Esophagus muscularis mucosa (tissue), 4 donors: ENCODE data around the gene ZNRF4. TPM values are rescaled to one million over a fixed set of nuclear protein-coding genes. Genes with fewer than 3 reads are reported as not detected.

Experiments
- DNase-seq: peaks from one replicate; pipeline ENCODE4 v3.0.0-alpha.2; 2017; ENCODE audit errors: extremely low spot score
- H3K27ac ChIP-seq, 4 donors: fragments of 200-600 bp; sonication (generic); replicated peaks in 1 of 4; 1 replicate in 3 of 4; 2 replicates in 1 of 4; pipeline ENCODE4 v1.5.1; 2016 to 2019; ENCODE audit warnings: mild to moderate bottlenecking in 1 of 4
- H3K27me3 ChIP-seq, 4 donors: fragments of 200-600 bp; sonication (generic); one replicate each; pipeline versions ENCODE4 v1.5.1 to v1.6.0; 2016 to 2019
- H3K36me3 ChIP-seq, 4 donors: fragments of 200-600 bp; sonication (generic); one replicate each; pipeline ENCODE4 v1.5.1; 2016 to 2019
- H3K4me1 ChIP-seq, 4 donors: fragments of 200-600 bp; sonication (generic); one replicate each; pipeline ENCODE4 v1.5.1; 2016 to 2019
- H3K4me3 ChIP-seq, 4 donors: fragments of 200-600 bp; sonication (generic); 1 replicate in 2 of 4; 2 replicates in 2 of 4; pipeline ENCODE4 v1.5.1; 2016 to 2019; ENCODE audit warnings: mild to moderate bottlenecking in 4 of 4, moderate library complexity in 1 of 4
- H3K9me3 ChIP-seq, 4 donors: fragments of 200-600 bp; sonication (generic); 1 replicate in 3 of 4; 2 replicates in 1 of 4; pipeline ENCODE4 v1.5.1; 2016 to 2019
- EP300 ChIP-seq: sonication (generic); formaldehyde crosslinking; IDR thresholded peaks from one replicate; pipeline ENCODE4 v1.6.1; 2017; ENCODE audit warnings: antibody characterized with exemption
- POLR2A ChIP-seq: fragments of 450-650 bp; IDR thresholded peaks from one replicate; pipeline ENCODE4 v1.6.1; 2017; ENCODE audit warnings: antibody characterized with exemption, moderate library complexity, mild to moderate bottlenecking, low read depth
- POLR2AphosphoS5 ChIP-seq, 2 donors: sonication (generic); formaldehyde crosslinking; IDR thresholded peaks; one replicate each; pipeline ENCODE4 v1.6.1; 2017; ENCODE audit warnings: antibody characterized with exemption in 2 of 2
- WGBS: methylation state at CpG from one replicate; pipeline ENCODE4 v1.1.5; 2018; 5-methylcytosine and 5-hydroxymethylcytosine counted together
- intact Hi-C: fragments of 100-400 bp; cut with DNase I; formaldehyde crosslinking; loops from one replicate; pipeline ENCODE4 v1.15.1; 2023
- total RNA-seq, 4 donors: library from RNA; depleted of rRNA; stranded (reverse); fragments of >200 nt; gene quantifications; one replicate each; pipeline versions ENCODE4 v1.1.0 to v1.2.1, GENCODE V29; 2016
- TF ChIP-seq, protein P1 (sequence below), 3 experiments: fragments of 200-600 bp in 2 of 3; fragments of 450-650 bp in 1 of 3; sonication (generic) in 2 of 3; IDR thresholded peaks; one replicate each; pipeline ENCODE4 v1.5.1; 2017 to 2019; ENCODE audit warnings: antibody characterized with exemption in 3 of 3, mild to moderate bottlenecking in 2 of 3, moderate library complexity in 1 of 3

The ZNRF4 gene
- total RNA-seq, 4 donors from 2014 or later = not detected

GRCh38 chr19:5447700-5448311 lies 7.4 kb upstream of the ZNRF4 start:
- no peak for DNase-seq
- no peak overlapping the region for H3K27ac ChIP-seq
- H3K9me3 ChIP-seq = peaks cover 0 to under 1% (median 0%) of the 10 kb centered on the region in 4 donors
- intact Hi-C loops = no loop called here
- no peak overlapping the region for H3K4me3 ChIP-seq
- H3K4me1 ChIP-seq = no peaks in the 10 kb centered on the region
- H3K36me3 ChIP-seq = no peaks in the 10 kb centered on the region
- WGBS = 42% methylated on average over 15 of the region's 15 CpGs
- no peak for TF ChIP-seq POLR2AphosphoS5 (IDR thresholded peaks at IDR 0.05)
- no peak for TF ChIP-seq EP300
- TF ChIP-seq POLR2A = no peak
- TF ChIP-seq, protein P1, sequence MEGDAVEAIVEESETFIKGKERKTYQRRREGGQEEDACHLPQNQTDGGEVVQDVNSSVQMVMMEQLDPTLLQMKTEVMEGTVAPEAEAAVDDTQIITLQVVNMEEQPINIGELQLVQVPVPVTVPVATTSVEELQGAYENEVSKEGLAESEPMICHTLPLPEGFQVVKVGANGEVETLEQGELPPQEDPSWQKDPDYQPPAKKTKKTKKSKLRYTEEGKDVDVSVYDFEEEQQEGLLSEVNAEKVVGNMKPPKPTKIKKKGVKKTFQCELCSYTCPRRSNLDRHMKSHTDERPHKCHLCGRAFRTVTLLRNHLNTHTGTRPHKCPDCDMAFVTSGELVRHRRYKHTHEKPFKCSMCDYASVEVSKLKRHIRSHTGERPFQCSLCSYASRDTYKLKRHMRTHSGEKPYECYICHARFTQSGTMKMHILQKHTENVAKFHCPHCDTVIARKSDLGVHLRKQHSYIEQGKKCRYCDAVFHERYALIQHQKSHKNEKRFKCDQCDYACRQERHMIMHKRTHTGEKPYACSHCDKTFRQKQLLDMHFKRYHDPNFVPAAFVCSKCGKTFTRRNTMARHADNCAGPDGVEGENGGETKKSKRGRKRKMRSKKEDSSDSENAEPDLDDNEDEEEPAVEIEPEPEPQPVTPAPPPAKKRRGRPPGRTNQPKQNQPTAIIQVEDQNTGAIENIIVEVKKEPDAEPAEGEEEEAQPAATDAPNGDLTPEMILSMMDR (IDR thresholded peaks at IDR 0.05) = no peak
- peaks cover 0 to 81% (median 0%) of the 10 kb centered on the region in 4 donors for H3K27me3 ChIP-seq

DNA sequence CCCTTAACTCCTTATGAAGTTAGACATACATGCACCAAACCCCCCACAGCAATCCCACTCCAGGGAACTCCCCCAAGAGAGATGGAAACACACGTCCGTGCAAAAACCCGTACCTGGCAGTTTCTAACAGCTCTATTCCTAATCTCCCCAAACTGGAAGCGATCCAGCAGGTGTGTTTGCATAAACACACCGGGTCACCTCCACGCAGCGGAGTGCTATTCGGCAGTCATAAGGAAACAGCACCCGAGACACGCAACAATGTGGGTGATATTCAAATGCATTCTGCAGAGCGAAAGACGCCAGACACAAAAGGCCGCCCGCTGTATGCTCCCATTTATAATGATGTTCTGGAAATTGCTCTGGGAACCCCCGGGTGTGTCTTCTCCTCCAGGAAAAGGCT lies 6.8 kb upstream of the ZNRF4 start:
- DNase-seq = no peak
- Histone ChIP-seq H3K27me3 (peaks cover 0 to 79% (median 0%) of the 10 kb centered on the region in 4 donors), H3K4me3 (no peak overlapping the region), H3K36me3 (no peaks in the 10 kb centered on the region), H3K9me3 (peaks cover 0 to 5% (median 0%) of the 10 kb centered on the region in 4 donors), H3K4me1 (no peaks in the 10 kb centered on the region), H3K27ac (no peak overlapping the region)
- intact Hi-C loops = no loop called here
- TF ChIP-seq, protein P1 (IDR thresholded peaks at IDR 0.05) = no peak
- TF ChIP-seq POLR2A (no peak), EP300 (no peak), POLR2AphosphoS5 (IDR thresholded peaks at IDR 0.05) (no peak)
- WGBS = 47% methylated on average over 15 of the region's 15 CpGs

- H3K27me3 ChIP-seq = peaks cover 0 to 77% (median 0%) of the 10 kb centered on the region in 4 donors
- H3K9me3 ChIP-seq = peaks cover 0 to 5% (median 0%) of the 10 kb centered on the region in 4 donors
- WGBS = 63% methylated on average over 9 of the region's 9 CpGs
- H3K4me1 ChIP-seq = no peaks in the 10 kb centered on the region
- intact Hi-C loops = no loop called here
- no peaks in the 10 kb centered on the region for H3K36me3 ChIP-seq
- DNase-seq = no peak
- no peak overlapping the region for H3K4me3 ChIP-seq
- TF ChIP-seq EP300 (no peak), POLR2AphosphoS5 (IDR thresholded peaks at IDR 0.05) (no peak), POLR2A (no peak)
- TF ChIP-seq, protein P1 (IDR thresholded peaks at IDR 0.05) = no peak
- H3K27ac ChIP-seq = no peak overlapping the region
Measured at GRCh38 chr19:5450482-5451126, 4.6 kb upstream of the ZNRF4 start.

GRCh38 chr19:5451494-5451893 lies 3.7 kb upstream of the ZNRF4 start:
- DNase-seq = no peak
- no peaks in the 10 kb centered on the region for H3K36me3 ChIP-seq
- peaks cover 0 to 5% (median 0%) of the 10 kb centered on the region in 4 donors for H3K9me3 ChIP-seq
- no peak for TF ChIP-seq EP300
- no peak for TF ChIP-seq POLR2AphosphoS5 (IDR thresholded peaks at IDR 0.05)
- TF ChIP-seq POLR2A = no peak
- TF ChIP-seq, protein P1 (IDR thresholded peaks at IDR 0.05) = no peak
- no peaks in the 10 kb centered on the region for H3K4me1 ChIP-seq
- H3K4me3 ChIP-seq = no peak overlapping the region
- no peak overlapping the region for H3K27ac ChIP-seq
- peaks cover 0 to 75% (median 0%) of the 10 kb centered on the region in 4 donors for H3K27me3 ChIP-seq
- WGBS = 49% methylated on average over 5 of the region's 10 CpGs
- intact Hi-C loops = no loop called here
